ENCODE measurements around the gene KCNJ18.
"Not testable (repeated sequence)": the region's sequence is repeated elsewhere in the genome, so short reads cannot be mapped to it uniquely, and the experiment has no call there.

DNA sequence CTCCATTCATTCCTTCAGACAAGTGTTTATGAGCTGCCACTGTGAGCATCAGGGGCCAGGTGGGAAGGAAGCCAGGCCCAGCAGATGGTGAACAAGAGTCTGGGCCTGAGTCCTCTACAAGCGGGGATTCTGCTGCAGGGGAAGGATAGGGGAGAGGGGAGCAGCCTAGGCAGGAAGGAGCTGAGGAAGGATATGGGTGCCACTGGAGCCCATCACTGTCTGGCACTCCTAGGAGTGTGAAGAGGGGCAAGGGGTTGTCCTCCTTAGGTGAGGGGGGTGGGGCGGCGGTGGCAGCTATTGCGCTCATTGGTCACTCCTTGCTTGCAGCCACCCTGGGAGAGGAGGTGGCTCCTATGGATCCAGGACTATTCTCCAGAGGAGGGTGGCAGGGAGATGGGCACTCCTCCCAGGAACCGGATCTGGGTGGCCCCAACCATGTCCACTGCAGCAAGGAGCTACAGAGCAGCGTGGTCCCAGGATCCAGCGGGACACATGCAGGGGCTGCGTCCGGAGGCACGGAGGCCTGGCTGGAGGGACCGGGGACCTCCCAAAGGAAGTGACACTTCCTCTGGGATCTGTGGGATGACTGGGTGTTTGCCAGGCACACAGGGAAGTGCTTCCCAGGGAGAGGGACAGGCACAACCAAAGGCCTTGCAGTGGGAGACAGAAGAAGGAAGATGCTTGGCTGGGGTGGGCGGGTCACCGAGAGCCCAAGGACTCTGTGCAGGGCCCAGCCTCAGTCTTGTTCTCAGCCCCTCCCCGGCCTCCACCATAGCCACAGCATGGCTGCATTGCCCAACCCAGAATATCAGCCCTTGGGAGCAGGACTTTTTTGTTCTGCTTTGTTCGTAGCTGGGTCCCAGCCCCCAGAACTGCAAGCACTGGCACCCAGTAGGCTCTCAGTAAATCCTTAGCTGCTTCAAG, 16.6 kb downstream of the KCNJ18 start:
- TF ChIP-seq, protein P1, sequence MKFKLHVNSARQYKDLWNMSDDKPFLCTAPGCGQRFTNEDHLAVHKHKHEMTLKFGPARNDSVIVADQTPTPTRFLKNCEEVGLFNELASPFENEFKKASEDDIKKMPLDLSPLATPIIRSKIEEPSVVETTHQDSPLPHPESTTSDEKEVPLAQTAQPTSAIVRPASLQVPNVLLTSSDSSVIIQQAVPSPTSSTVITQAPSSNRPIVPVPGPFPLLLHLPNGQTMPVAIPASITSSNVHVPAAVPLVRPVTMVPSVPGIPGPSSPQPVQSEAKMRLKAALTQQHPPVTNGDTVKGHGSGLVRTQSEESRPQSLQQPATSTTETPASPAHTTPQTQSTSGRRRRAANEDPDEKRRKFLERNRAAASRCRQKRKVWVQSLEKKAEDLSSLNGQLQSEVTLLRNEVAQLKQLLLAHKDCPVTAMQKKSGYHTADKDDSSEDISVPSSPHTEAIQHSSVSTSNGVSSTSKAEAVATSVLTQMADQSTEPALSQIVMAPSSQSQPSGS (tag by site-specific recombination; IDR thresholded peaks at IDR 0.05; ENCODE audit: low read depth), result not testable (repeated sequence)
- not testable (repeated sequence) for TF ChIP-seq ZNF157 (tag by site-specific recombination; IDR thresholded peaks at IDR 0.05); ZNF24 (tag by site-specific recombination; IDR thresholded peaks at IDR 0.05); ZNF416 (tag by site-specific recombination; IDR thresholded peaks at IDR 0.05); ZEB2 (tag by site-specific recombination; IDR thresholded peaks at IDR 0.05); ZNF366 (tag by site-specific recombination; conservative IDR thresholded peaks at IDR 0.05)
- TF ChIP-seq, protein P2, sequence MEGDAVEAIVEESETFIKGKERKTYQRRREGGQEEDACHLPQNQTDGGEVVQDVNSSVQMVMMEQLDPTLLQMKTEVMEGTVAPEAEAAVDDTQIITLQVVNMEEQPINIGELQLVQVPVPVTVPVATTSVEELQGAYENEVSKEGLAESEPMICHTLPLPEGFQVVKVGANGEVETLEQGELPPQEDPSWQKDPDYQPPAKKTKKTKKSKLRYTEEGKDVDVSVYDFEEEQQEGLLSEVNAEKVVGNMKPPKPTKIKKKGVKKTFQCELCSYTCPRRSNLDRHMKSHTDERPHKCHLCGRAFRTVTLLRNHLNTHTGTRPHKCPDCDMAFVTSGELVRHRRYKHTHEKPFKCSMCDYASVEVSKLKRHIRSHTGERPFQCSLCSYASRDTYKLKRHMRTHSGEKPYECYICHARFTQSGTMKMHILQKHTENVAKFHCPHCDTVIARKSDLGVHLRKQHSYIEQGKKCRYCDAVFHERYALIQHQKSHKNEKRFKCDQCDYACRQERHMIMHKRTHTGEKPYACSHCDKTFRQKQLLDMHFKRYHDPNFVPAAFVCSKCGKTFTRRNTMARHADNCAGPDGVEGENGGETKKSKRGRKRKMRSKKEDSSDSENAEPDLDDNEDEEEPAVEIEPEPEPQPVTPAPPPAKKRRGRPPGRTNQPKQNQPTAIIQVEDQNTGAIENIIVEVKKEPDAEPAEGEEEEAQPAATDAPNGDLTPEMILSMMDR (tag by site-specific recombination; IDR thresholded peaks at IDR 0.05), result not testable (repeated sequence)

Measured in HEK293 (cell line).